Transverse colon (tissue), 4 donors: ENCODE measurements around the gene DIP2B. TPM values are rescaled to one million over a fixed set of nuclear protein-coding genes. Genes with fewer than 3 reads are reported as not detected.

Source experiments
- DNase-seq: peaks from one replicate; pipeline ENCODE4 v3.0.0-alpha.2; 2019
- H3K27ac ChIP-seq, 4 donors: fragments of 200-600 bp; sonication (generic); 2 replicates each; pipeline ENCODE4 v1.5.1; 2016 to 2018; ENCODE audit warnings: inconsistent platforms in 4 of 4
- H3K27me3 ChIP-seq: fragments of 200-600 bp; sonication (generic); 2 replicates; pipeline ENCODE4 v1.5.1; 2017; ENCODE audit warnings: inconsistent platforms
- H3K36me3 ChIP-seq, 4 donors: fragments of 200-600 bp; sonication (generic); 2 replicates each; pipeline ENCODE4 v1.5.1; 2017 to 2019; ENCODE audit warnings: inconsistent platforms in 4 of 4
- H3K4me1 ChIP-seq, 4 donors: fragments of 200-600 bp; sonication (generic); 2 replicates each; pipeline ENCODE4 v1.5.1; 2017 to 2020; ENCODE audit warnings: inconsistent platforms in 4 of 4
- H3K4me3 ChIP-seq, 4 donors: fragments of 200-600 bp; sonication (generic); 1 replicate in 1 of 4; 2 replicates in 3 of 4; pipeline versions ENCODE4 v1.5.1 to v1.6.1; 2017 to 2019; ENCODE audit warnings: inconsistent platforms in 4 of 4
- H3K9me3 ChIP-seq, 2 donors: fragments of 200-600 bp; sonication (generic); 2 replicates each; pipeline ENCODE4 v1.5.1; 2017 to 2019; ENCODE audit warnings: inconsistent platforms in 2 of 2
- CTCF ChIP-seq, 5 experiments: fragments of 200-600 bp in 3 of 5; fragments of 450-650 bp in 2 of 5; sonication (generic) in 3 of 5; IDR thresholded peaks; 1 replicate in 2 of 5; 2 replicates in 3 of 5; pipeline ENCODE4 v1.5.1; 2016 to 2017; ENCODE audit warnings: antibody characterized with exemption in 5 of 5, inconsistent platforms in 3 of 5, mild to moderate bottlenecking in 2 of 5, moderate library complexity in 1 of 5
- EP300 ChIP-seq: sonication (generic); formaldehyde crosslinking; IDR thresholded peaks from one replicate; pipeline ENCODE4 v1.6.1; 2017; ENCODE audit warnings: antibody characterized with exemption, low read depth
- POLR2A ChIP-seq: fragments of 450-650 bp; IDR thresholded peaks from one replicate; pipeline ENCODE4 v1.6.1; 2016; ENCODE audit warnings: antibody characterized with exemption, mild to moderate bottlenecking, moderate library complexity
- POLR2AphosphoS5 ChIP-seq, 3 donors: sonication (generic); formaldehyde crosslinking; IDR thresholded peaks; one replicate each; pipeline ENCODE4 v1.6.1; 2016; ENCODE audit warnings: antibody characterized with exemption in 3 of 3
- WGBS, 2 donors: methylation state at CpG; one replicate each; pipeline ENCODE4 v1.1.5; 2018; ENCODE audit warnings: low coverage in 1 of 2; 5-methylcytosine and 5-hydroxymethylcytosine counted together
- in situ Hi-C, 4 donors: fragments of 200-750 bp; cut with MboI; loops; one replicate each; pipeline versions ENCODE4 v1.15.0 to v1.15.1; 2017; ENCODE audit warnings: low sequenced_read_pairs in 3 of 4, low pct_ligation_motif_present in 1 of 4, low pct_unique_long_range_greater_than_20kb in 1 of 4
- intact Hi-C: fragments of 100-400 bp; cut with DNase I; formaldehyde crosslinking; loops from one replicate; pipeline ENCODE4 v1.15.1; 2023; ENCODE audit warnings: low total_unique reads
- total RNA-seq, 4 donors: library from RNA; depleted of rRNA; stranded (reverse); fragments of >200 nt; gene quantifications; one replicate each; pipeline ENCODE4 v1.1.0, GENCODE V29; 2016

Gene DIP2B
- 100 to 1,000 TPM in 1 of 4 donors, 10 to 100 TPM in 3; 40.0 to 129 (median 57.9) TPM for total RNA-seq

GRCh38 chr12:50504798-50505674, at the start of gene DIP2B:
Gene DIP2B (plus strand): TSS chr12:50504985. CDS start chr12:50505141, 156 bp downstream.
- 2% methylated on average over 35 of the region's 77 CpGs; no CpG with 5 or more reads in 1 of the 2 donors for WGBS, 2 donors
- no peaks in the 10 kb centered on the region for H3K9me3 ChIP-seq
- TF ChIP-seq POLR2AphosphoS5 (IDR thresholded peaks at IDR 0.05): peak; percentile 71 to 78 (median 72)
- peak; percentile 78 to 99 (median 94) for TF ChIP-seq CTCF (IDR thresholded peaks at IDR 0.05)
- TF ChIP-seq POLR2A: peak; percentile 72
- no peak for TF ChIP-seq EP300
- peak within 1 kb of the TSS; percentile 68 to 80 (median 76) for H3K4me3 ChIP-seq
- no peaks in the 10 kb centered on the region for H3K36me3 ChIP-seq
- peak; percentile 96 for DNase-seq
- no peaks in the 10 kb centered on the region for H3K27me3 ChIP-seq
- in situ Hi-C loops (loop anchor here (5.0 to 10.0 kb wide), 2 partner anchors 130 to 132 kb away; no protein-coding TSS in a partner anchor), intact Hi-C loops (loop anchor here (5.0 kb wide), 1 partner anchor 132 kb away; no protein-coding TSS in a partner anchor)
- peak within 1 kb of the TSS; percentile 92 to 99 (median 93) for H3K27ac ChIP-seq
- peaks cover 26 to 49% (median 38%) of the 10 kb centered on the region in 4 donors for H3K4me1 ChIP-seq

GRCh38 chr12:50458606-50459005, 46.2 kb upstream of the DIP2B start:
- no peak for TF ChIP-seq CTCF (IDR thresholded peaks at IDR 0.05)
- TF ChIP-seq POLR2A: no peak
- TF ChIP-seq EP300: no peak
- TF ChIP-seq POLR2AphosphoS5 (IDR thresholded peaks at IDR 0.05): no peak
- intact Hi-C loops: no loop called here
- no peaks in the 10 kb centered on the region for H3K4me1 ChIP-seq
- in situ Hi-C loops: loop anchor here in 1 of 4 donors (25.0 kb wide), 1 partner anchor 104 kb away; no protein-coding TSS in a partner anchor
- no peaks in the 10 kb centered on the region for H3K27me3 ChIP-seq
- no peak overlapping the region for H3K4me3 ChIP-seq
- H3K27ac ChIP-seq: no peak overlapping the region
- no peak for DNase-seq
- H3K36me3 ChIP-seq: peaks cover 0 to 37% (median 10%) of the 10 kb centered on the region in 4 donors
- no peaks in the 10 kb centered on the region for H3K9me3 ChIP-seq

GRCh38 chr12:50467439-50467838, 37.3 kb upstream of the DIP2B start:
- no peaks in the 10 kb centered on the region for H3K27me3 ChIP-seq
- in situ Hi-C loops: loop anchor here in 1 of 4 donors (25.0 kb wide), 1 partner anchor 95 kb away; no protein-coding TSS in a partner anchor
- H3K4me3 ChIP-seq: no peak overlapping the region
- no peak for DNase-seq
- intact Hi-C loops: no loop called here
- no peaks in the 10 kb centered on the region for H3K9me3 ChIP-seq
- TF ChIP-seq EP300: no peak
- no peak for TF ChIP-seq CTCF (IDR thresholded peaks at IDR 0.05)
- TF ChIP-seq POLR2A: no peak
- no peak for TF ChIP-seq POLR2AphosphoS5 (IDR thresholded peaks at IDR 0.05)
- H3K27ac ChIP-seq: no peak overlapping the region
- no peaks in the 10 kb centered on the region for H3K4me1 ChIP-seq
- peaks cover 0 to 53% (median 17%) of the 10 kb centered on the region in 4 donors for H3K36me3 ChIP-seq
- WGBS, 2 donors: 87 to 96% methylated on average over 3 of the region's 3 CpGs

- no peak overlapping the region for H3K27ac ChIP-seq
- no peak for DNase-seq
- TF ChIP-seq EP300: no peak
- TF ChIP-seq POLR2A: no peak
- no peak for TF ChIP-seq POLR2AphosphoS5 (IDR thresholded peaks at IDR 0.05)
- TF ChIP-seq CTCF (IDR thresholded peaks at IDR 0.05): no peak
- in situ Hi-C loops: no loop called here
- H3K27me3 ChIP-seq: no peaks in the 10 kb centered on the region
- H3K9me3 ChIP-seq: no peaks in the 10 kb centered on the region
- H3K4me3 ChIP-seq: no peak overlapping the region
- intact Hi-C loops: no loop called here
- peaks cover 0 to 44% (median 19%) of the 10 kb centered on the region in 4 donors for H3K36me3 ChIP-seq
- 71 to 76% methylated on average over 1 of the region's 1 CpG for WGBS, 2 donors
- no peaks in the 10 kb centered on the region for H3K4me1 ChIP-seq
These were observed 27.4 kb upstream of the DIP2B start for GRCh38 chr12:50477241-50477832.
